ENCODE data around the gene TAF7L. TPM values are rescaled to one million over a fixed set of nuclear protein-coding genes. Genes with fewer than 3 reads are reported as not detected.

TAF7L gene
- polyA plus RNA-seq, 1 donor (not counting 4 experiments of a cell fraction or from before 2014, with no cell fraction given): 0.13 TPM

DNA sequence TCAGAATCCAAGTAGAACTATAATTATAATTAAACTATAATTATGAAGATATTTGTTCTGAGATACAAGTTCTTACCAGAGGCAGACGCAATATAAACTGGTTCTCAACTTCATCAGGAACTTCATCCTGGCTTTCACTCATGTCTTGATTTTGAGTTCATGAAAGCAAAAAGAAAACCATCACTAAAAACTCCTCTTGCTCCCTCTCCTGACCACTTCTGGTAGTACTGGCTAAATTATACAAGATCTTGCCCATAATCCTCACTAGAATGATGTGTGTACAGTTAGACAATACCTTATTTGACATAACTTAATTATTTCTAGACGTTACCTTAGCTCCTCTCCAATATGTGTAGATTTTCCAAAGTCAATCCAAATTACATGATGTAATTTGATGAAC is 3.7 kb downstream of the TAF7L start:
- TF ChIP-seq EZH2 (IDR thresholded peaks at IDR 0.05; ENCODE audit: low read length) (no peak), CTCF (optimal IDR thresholded peaks at IDR 0.05 in 1 of 3, IDR thresholded peaks at IDR 0.05 in 1 of 3, conservative IDR thresholded peaks at IDR 0.05 in 1 of 3; ENCODE audit: extremely low read depth in 1 of 3, insufficient read depth in 2 of 3, low read length in 3 of 3) (peak in 2 of 3 experiments; percentile 42 to 46)
- Histone ChIP-seq H3K9ac (ENCODE audit: control insufficient read depth, extremely low read depth, insufficient read depth, low read length) (no peak overlapping the region), H2AFZ (ENCODE audit: control insufficient read depth, low read length) (no peak overlapping the region), H3K36me3 (ENCODE audit: control insufficient read depth in 2 of 2, extremely low read depth in 1 of 2, insufficient read depth in 2 of 2, low read length in 2 of 2) (no peaks in the 10 kb centered on the region), H3K79me2 (ENCODE audit: control insufficient read depth, insufficient read depth, low read length) (no peaks in the 10 kb centered on the region), H3K9me1 (ENCODE audit: control insufficient read depth, extremely low read depth, insufficient read depth, low read length) (no peaks in the 10 kb centered on the region), H3K27me3 (ENCODE audit: control insufficient read depth, extremely low read depth, insufficient read depth, low read length) (peaks cover 3% of the 10 kb centered on the region), H3K9me3 (ENCODE audit: control insufficient read depth, low read depth, low read length) (no peaks in the 10 kb centered on the region), H4K20me1 (ENCODE audit: control insufficient read depth, extremely low read depth, insufficient read depth, low read length) (no peaks in the 10 kb centered on the region), H3K4me3 (ENCODE audit: control insufficient read depth in 2 of 3, extremely low read depth in 1 of 3, insufficient read depth in 2 of 3, low read depth in 1 of 3, low read length in 3 of 3) (no peak overlapping the region), H3K4me2 (ENCODE audit: control insufficient read depth, extremely low read depth, insufficient read depth, low read depth, low read length) (no peak overlapping the region), H3K27ac (ENCODE audit: control insufficient read depth, insufficient read depth, low read length) (no peak overlapping the region), H3K4me1 (ENCODE audit: control insufficient read depth, extremely low read depth, insufficient read depth, low read length) (no peaks in the 10 kb centered on the region)
- FAIRE-seq (peak; percentile 52), DNase-seq (ENCODE audit: low read depth, low spot score) (no peak)
- dilution Hi-C loops (cut with MboI; ENCODE audit: extremely low pct_ligation_motif_present, low sequenced_read_pairs): no loop called here

DNA sequence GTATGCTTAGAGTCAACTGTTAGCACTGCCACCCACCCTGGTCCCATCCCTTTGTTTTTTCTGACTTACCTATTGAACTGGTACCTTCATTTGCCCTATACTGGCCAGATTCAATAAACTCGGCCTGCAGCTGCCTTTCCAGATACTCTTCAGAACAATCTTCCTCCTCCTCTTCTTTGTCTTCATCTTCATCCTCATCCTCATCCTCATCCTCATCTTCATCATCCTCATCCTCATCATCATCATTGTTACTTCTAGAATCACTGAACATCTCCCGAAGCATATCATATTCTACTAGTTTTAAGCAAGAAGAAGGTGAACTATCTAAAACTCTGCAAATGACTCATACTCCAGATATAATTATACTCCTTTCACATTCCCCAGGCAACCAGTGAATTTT is 14.9 kb downstream of the TAF7L start:
- dilution Hi-C loops (cut with MboI; ENCODE audit: extremely low pct_ligation_motif_present, low sequenced_read_pairs): no loop called here
- TF ChIP-seq EZH2 (IDR thresholded peaks at IDR 0.05; ENCODE audit: low read length) (no peak), CTCF (optimal IDR thresholded peaks at IDR 0.05 in 1 of 3, IDR thresholded peaks at IDR 0.05 in 1 of 3, conservative IDR thresholded peaks at IDR 0.05 in 1 of 3; ENCODE audit: extremely low read depth in 1 of 3, insufficient read depth in 2 of 3, low read length in 3 of 3) (no peak)
- no peaks in the 10 kb centered on the region for H3K27me3 ChIP-seq (ENCODE audit: control insufficient read depth, extremely low read depth, insufficient read depth, low read length)

More for the DNA sequence above, 14.9 kb downstream of the TAF7L start:
- FAIRE-seq: no peak
- H3K4me3 ChIP-seq (ENCODE audit: control insufficient read depth in 2 of 3, extremely low read depth in 1 of 3, insufficient read depth in 2 of 3, low read depth in 1 of 3, low read length in 3 of 3): no peak overlapping the region
- no peak overlapping the region for H3K27ac ChIP-seq (ENCODE audit: control insufficient read depth, insufficient read depth, low read length)
- no peaks in the 10 kb centered on the region for H3K79me2 ChIP-seq (ENCODE audit: control insufficient read depth, insufficient read depth, low read length)
- no peak overlapping the region for H2AFZ ChIP-seq (ENCODE audit: control insufficient read depth, low read length)
- H3K4me2 ChIP-seq (ENCODE audit: control insufficient read depth, extremely low read depth, insufficient read depth, low read depth, low read length): no peak overlapping the region
- H3K9me3 ChIP-seq (ENCODE audit: control insufficient read depth, low read depth, low read length): no peaks in the 10 kb centered on the region
- no peaks in the 10 kb centered on the region for H3K36me3 ChIP-seq (ENCODE audit: control insufficient read depth in 2 of 2, extremely low read depth in 1 of 2, insufficient read depth in 2 of 2, low read length in 2 of 2)
- no peaks in the 10 kb centered on the region for H3K9me1 ChIP-seq (ENCODE audit: control insufficient read depth, extremely low read depth, insufficient read depth, low read length)
- H3K4me1 ChIP-seq (ENCODE audit: control insufficient read depth, extremely low read depth, insufficient read depth, low read length): no peaks in the 10 kb centered on the region
- DNase-seq (ENCODE audit: low read depth, low spot score): no peak
- H3K9ac ChIP-seq (ENCODE audit: control insufficient read depth, extremely low read depth, insufficient read depth, low read length): no peak overlapping the region
- no peaks in the 10 kb centered on the region for H4K20me1 ChIP-seq (ENCODE audit: control insufficient read depth, extremely low read depth, insufficient read depth, low read length)
